CD4-positive, alpha-beta memory T cell (primary cell): ENCODE measurements around the gene FAM222A. TPM values are rescaled to one million over a fixed set of nuclear protein-coding genes. Genes with fewer than 3 reads are reported as not detected.

Experiments used
- CTCF ChIA-PET: fragments of 350-600 bp; sonication (Branson Sonifier 250); formaldehyde crosslinking; loops from one replicate; lab custom pipeline; 2021; ENCODE audit warnings: inconsistent platforms; ENCODE audit not compliant: partially characterized antibody; lab: Charles Lee
- POLR2A ChIA-PET: fragments of 350-600 bp; sonication (Branson Sonifier 250); formaldehyde crosslinking; loops from one replicate; lab custom pipeline; 2021; ENCODE audit not compliant: partially characterized antibody; lab: Charles Lee
- DNase-seq, 5 donors: peaks; one replicate each; pipeline versions ENCODE4 v3.0.0 to v3.0.0-alpha.2; 2020 to 2022; ENCODE audit warnings: mixed read lengths in 1 of 5
- H3K27ac ChIP-seq: one replicate; pipeline ENCODE4 v1.7.0; 2013; ENCODE audit warnings: low read depth, low read length
- H3K27me3 ChIP-seq: 2 replicates; pipeline ENCODE4 v1.7.0; 2013; ENCODE audit warnings: mild to moderate bottlenecking, low read length, moderate library complexity; ENCODE audit not compliant: insufficient read depth
- H3K36me3 ChIP-seq: 2 replicates; pipeline ENCODE4 v1.7.0; 2013; ENCODE audit warnings: mild to moderate bottlenecking, low read length, moderate library complexity; ENCODE audit not compliant: insufficient read depth
- H3K4me1 ChIP-seq: 2 replicates; pipeline ENCODE4 v1.7.0; 2013; ENCODE audit warnings: mild to moderate bottlenecking, low read length, moderate library complexity; ENCODE audit not compliant: insufficient read depth
- H3K4me3 ChIP-seq, 2 donors: one replicate each; pipeline ENCODE4 v1.7.0; 2013; ENCODE audit warnings: low read length in 2 of 2, mild to moderate bottlenecking in 1 of 2
- H3K9me3 ChIP-seq, 2 donors: one replicate each; pipeline ENCODE4 v1.7.0; 2013; ENCODE audit warnings: low read length in 2 of 2, control low read depth in 1 of 2; ENCODE audit not compliant: control insufficient read depth in 1 of 2
- H3K27ac Mint-ChIP-seq, 7 donors: one replicate each; pipeline ENCODE4 v1.8.0; 2020 to 2021; ENCODE audit warnings: mixed read lengths in 7 of 7, mild to moderate bottlenecking in 6 of 7, inconsistent platforms in 3 of 7, moderate library complexity in 3 of 7
- H3K27me3 Mint-ChIP-seq, 2 donors: one replicate each; pipeline ENCODE4 v1.8.0; 2020 to 2021; ENCODE audit warnings: mixed read lengths in 2 of 2
- H3K36me3 Mint-ChIP-seq, 2 donors: one replicate each; pipeline ENCODE4 v1.8.0; 2020 to 2021; ENCODE audit warnings: mixed read lengths in 2 of 2, inconsistent platforms in 1 of 2, mild to moderate bottlenecking in 1 of 2
- H3K4me1 Mint-ChIP-seq, 4 donors: one replicate each; pipeline ENCODE4 v1.8.0; 2020 to 2021; ENCODE audit warnings: mixed read lengths in 4 of 4, mild to moderate bottlenecking in 1 of 4
- H3K4me3 Mint-ChIP-seq, 8 donors: one replicate each; pipeline ENCODE4 v1.8.0; 2020 to 2021; ENCODE audit warnings: mixed read lengths in 8 of 8, mild to moderate bottlenecking in 7 of 8, moderate library complexity in 6 of 8, inconsistent platforms in 3 of 8
- H3K9me3 Mint-ChIP-seq, 8 donors: one replicate each; pipeline ENCODE4 v1.8.0; 2020 to 2021; ENCODE audit warnings: mixed read lengths in 8 of 8, mild to moderate bottlenecking in 5 of 8, inconsistent platforms in 3 of 8, moderate library complexity in 1 of 8
- intact Hi-C: fragments of 100-400 bp; cut with micrococcal nuclease; formaldehyde crosslinking; loops from one replicate; pipeline ENCODE4 v1.15.1; 2023
- polyA plus RNA-seq, 2 donors: library from polyadenylated mRNA; unstranded; fragments of 300-500 nt; fragmentation: Illumina TruSeq; gene quantifications; one replicate each; pipeline ENCODE4 v1.2.3, GENCODE V29; 2021
- total RNA-seq, 2 experiments: library from RNA; stranded (reverse); gene quantifications; one replicate each; pipeline ENCODE4 v1.2.3, GENCODE V29; 2021

Gene FAM222A
- total and polyA plus RNA-seq, 4 experiments from 2014 or later = 0.25 to 0.69 (median 0.55) TPM; not detected in 1

DNA sequence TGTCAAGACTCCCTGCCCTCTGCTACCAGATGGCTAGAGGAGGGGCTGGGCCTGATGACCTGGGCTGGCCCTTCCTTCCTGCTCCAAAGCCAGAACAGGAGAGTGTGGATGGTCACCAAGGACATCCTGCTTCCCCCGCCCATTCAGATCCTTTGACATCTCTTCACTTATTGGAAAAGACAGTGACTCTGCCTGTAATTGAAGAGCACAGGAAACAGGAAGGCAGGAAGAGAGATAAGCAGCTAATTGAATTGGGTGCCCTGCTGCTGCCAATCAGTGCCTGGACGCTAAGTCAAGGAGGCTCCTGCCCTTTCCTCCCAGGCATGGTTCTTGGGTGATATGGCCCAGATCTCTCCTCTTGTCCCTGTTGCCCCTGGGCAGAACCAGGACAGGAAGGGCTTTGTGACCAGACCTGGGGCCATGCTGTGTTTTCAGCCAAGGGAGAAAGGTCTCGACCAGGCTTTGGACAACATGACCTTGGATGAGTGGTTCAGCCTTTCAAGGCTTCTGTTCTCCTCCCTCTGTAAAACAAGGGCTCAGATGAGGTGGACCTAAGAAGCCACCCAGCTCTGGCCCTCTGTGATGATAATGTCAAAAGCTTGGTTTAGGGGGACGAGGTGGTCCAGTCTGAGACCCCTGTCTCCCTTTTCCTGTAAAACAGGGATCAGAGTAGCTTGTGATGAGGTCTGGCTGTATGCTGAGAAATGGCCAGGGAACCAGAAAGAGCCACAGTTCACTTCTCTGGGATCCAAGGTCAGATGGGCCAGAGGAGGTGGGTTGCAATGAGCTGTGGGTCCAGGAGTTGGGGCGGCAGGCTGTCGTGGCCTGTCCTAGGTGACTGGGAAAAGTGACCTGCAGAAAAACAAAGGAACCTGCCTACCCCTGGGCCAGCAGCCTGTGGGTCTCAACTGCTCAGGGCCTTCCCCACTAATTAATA is 38.8 kb downstream of the FAM222A start:
- intact Hi-C loops = no loop called here
- peaks cover 2 to 23% (median 20%) of the 10 kb centered on the region in 8 donors for H3K9me3 Mint-ChIP-seq
- CTCF ChIA-PET = no interaction called here
- H3K4me3 ChIP-seq = no peak overlapping the region
- no peaks in the 10 kb centered on the region for H3K9me3 ChIP-seq
- no peaks in the 10 kb centered on the region for H3K4me1 ChIP-seq
- peaks cover 3 to 9% of the 10 kb centered on the region in 2 donors for H3K27me3 Mint-ChIP-seq
- H3K27ac ChIP-seq = no peak overlapping the region
- POLR2A ChIA-PET = no interaction called here
- no peaks in the 10 kb centered on the region for H3K27me3 ChIP-seq
- no peaks in the 10 kb centered on the region for H3K36me3 ChIP-seq
- no peak overlapping the region for H3K4me3 Mint-ChIP-seq
- H3K36me3 Mint-ChIP-seq = peaks cover 0 to 16% of the 10 kb centered on the region in 2 donors
- H3K27ac Mint-ChIP-seq = no peak overlapping the region
- no peaks in the 10 kb centered on the region for H3K4me1 Mint-ChIP-seq
- DNase-seq = no peak

DNA sequence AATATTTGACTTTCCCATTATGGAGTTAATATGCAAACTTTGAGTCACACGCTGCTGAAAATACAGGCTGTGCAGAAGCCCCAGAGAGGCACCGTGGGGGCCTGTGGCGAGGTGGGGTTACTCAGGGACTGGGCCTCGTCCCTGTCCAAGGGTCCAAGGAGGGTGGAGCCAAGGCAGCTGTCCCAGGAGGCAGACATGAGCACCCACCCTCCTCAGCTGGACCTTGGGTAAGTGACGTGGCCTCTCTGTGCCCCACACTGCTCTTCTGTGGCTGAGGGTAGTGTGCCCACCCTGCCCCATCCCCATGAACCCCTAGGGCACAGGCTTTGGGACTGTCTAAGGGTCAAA is 39.4 kb downstream of the FAM222A start:
- H3K36me3 Mint-ChIP-seq = peaks cover 0 to 16% of the 10 kb centered on the region in 2 donors
- Histone ChIP-seq H3K36me3 (no peaks in the 10 kb centered on the region), H3K9me3 (no peaks in the 10 kb centered on the region), H3K4me3 (no peak overlapping the region), H3K27me3 (no peaks in the 10 kb centered on the region), H3K4me1 (no peaks in the 10 kb centered on the region), H3K27ac (no peak overlapping the region)
- no peak overlapping the region for H3K4me3 Mint-ChIP-seq
- peaks cover 3 to 9% of the 10 kb centered on the region in 2 donors for H3K27me3 Mint-ChIP-seq
- CTCF ChIA-PET = no interaction called here
- H3K4me1 Mint-ChIP-seq = no peaks in the 10 kb centered on the region
- POLR2A ChIA-PET = no interaction called here
- intact Hi-C loops = no loop called here
- DNase-seq = no peak
- peaks cover 2 to 26% (median 21%) of the 10 kb centered on the region in 8 donors for H3K9me3 Mint-ChIP-seq
- no peak overlapping the region for H3K27ac Mint-ChIP-seq

DNA sequence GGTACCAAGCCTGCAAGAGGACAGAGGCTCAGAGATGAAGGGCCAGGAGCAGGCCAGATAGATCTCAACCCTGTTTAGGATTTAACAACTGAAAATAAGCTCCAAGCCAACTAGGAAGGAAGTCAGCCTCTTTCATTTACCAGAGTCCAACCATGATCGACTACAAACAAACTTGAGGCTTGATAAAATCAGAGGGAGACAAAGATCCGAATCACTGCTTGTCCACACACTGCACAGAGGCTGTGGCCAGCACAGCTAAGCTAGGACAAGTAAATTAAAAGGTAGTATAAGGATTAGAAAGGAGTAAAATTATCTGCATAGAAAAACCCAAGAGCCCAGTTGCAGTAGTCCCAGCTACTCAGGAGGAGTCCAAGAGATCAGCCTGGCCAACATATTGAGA is 40.3 kb downstream of the FAM222A start:
- peaks cover 2 to 26% (median 21%) of the 10 kb centered on the region in 8 donors for H3K9me3 Mint-ChIP-seq
- intact Hi-C loops = no loop called here
- H3K4me1 ChIP-seq = no peaks in the 10 kb centered on the region
- H3K4me3 Mint-ChIP-seq = no peak overlapping the region
- H3K27me3 ChIP-seq = no peaks in the 10 kb centered on the region
- peaks cover 0 to 16% of the 10 kb centered on the region in 2 donors for H3K36me3 Mint-ChIP-seq
- H3K4me1 Mint-ChIP-seq = no peaks in the 10 kb centered on the region
- H3K36me3 ChIP-seq = no peaks in the 10 kb centered on the region
- H3K4me3 ChIP-seq = no peak overlapping the region
- H3K27ac ChIP-seq = no peak overlapping the region
- H3K27ac Mint-ChIP-seq = no peak overlapping the region
- H3K9me3 ChIP-seq = no peaks in the 10 kb centered on the region
- CTCF ChIA-PET = interaction anchor here (0.6 to 1.5 kb wide), 3 partner anchors 19 to 156 kb away, joined by 3 to 5 read pairs (median 3); no protein-coding TSS in a partner anchor
- DNase-seq = no peak
- H3K27me3 Mint-ChIP-seq = peaks cover 3 to 9% of the 10 kb centered on the region in 2 donors
- POLR2A ChIA-PET = no interaction called here

DNA sequence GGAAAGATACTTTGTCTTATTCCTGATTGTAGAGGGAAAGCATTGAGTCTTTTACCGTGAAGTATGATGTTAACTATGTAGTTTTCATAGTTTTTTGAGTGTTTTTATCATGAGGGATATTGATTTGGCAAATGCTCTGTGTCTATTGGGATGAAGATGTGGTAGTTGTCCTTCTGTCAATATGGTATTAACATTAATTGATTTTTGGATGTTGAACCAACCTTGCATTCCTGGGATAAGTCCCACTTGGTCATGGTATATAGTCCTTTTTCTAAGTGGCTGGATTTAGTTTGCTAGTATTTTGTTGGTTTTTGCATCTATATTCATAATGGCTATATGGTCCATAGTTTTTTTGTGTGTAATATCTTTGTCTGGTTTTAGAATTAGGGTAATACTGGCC is 42.8 kb downstream of the FAM222A start:
- ChIA-PET CTCF (no interaction called here), POLR2A (no interaction called here)
- no peak overlapping the region for H3K27ac ChIP-seq
- Mint-ChIP-seq H3K27me3 (peaks cover 3 to 9% of the 10 kb centered on the region in 2 donors), H3K36me3 (peaks cover 0 to 16% of the 10 kb centered on the region in 2 donors), H3K4me1 (peaks cover 0 to 1% (median 0%) of the 10 kb centered on the region in 4 donors), H3K27ac (no peak overlapping the region), H3K4me3 (no peak overlapping the region), H3K9me3 (peaks cover 2 to 26% (median 21%) of the 10 kb centered on the region in 8 donors)
- H3K9me3 ChIP-seq = no peaks in the 10 kb centered on the region
- intact Hi-C loops = no loop called here
- no peaks in the 10 kb centered on the region for H3K27me3 ChIP-seq
- no peaks in the 10 kb centered on the region for H3K36me3 ChIP-seq
- H3K4me1 ChIP-seq = no peaks in the 10 kb centered on the region
- no peak for DNase-seq
- H3K4me3 ChIP-seq = no peak overlapping the region

DNA sequence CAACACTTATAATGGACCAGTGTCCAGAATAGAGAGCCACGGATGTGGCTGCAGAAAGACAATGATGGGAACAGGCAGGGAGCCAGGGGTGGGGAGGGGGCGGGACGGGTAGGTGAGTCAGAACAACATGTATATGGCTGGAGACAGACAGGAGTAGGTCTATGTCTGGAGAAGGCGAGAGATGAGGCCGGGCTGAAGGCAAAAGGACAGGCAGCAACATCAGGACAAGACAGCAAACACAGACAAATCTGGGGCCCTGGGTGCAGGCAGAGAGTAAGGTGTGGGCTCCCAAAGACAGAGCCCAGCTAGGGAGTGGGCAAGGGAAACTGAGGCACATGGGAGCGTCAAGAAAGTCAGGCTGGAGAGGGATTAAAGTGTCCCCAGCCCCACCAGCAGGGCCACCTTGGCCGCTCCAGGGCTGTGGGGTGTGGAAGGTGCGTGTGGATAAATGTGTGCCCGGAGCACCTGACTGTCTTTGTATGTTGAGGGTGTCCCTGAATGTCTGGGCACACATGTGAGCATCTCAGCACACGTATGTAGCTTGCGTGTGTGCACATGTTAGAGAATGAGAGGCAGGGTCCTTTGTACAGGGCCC is 44.1 kb downstream of the FAM222A start:
- Mint-ChIP-seq H3K9me3 (peaks cover 2 to 26% (median 21%) of the 10 kb centered on the region in 8 donors), H3K4me1 (peaks cover 0 to 1% (median 0%) of the 10 kb centered on the region in 4 donors), H3K4me3 (peak overlapping the region in 1 of 8 donors; percentile 29), H3K36me3 (peaks cover 0 to 16% of the 10 kb centered on the region in 2 donors), H3K27ac (no peak overlapping the region), H3K27me3 (peaks cover 2 to 9% of the 10 kb centered on the region in 2 donors)
- intact Hi-C loops = no loop called here
- no peak for DNase-seq
- Histone ChIP-seq H3K27me3 (no peaks in the 10 kb centered on the region), H3K36me3 (no peaks in the 10 kb centered on the region), H3K4me1 (no peaks in the 10 kb centered on the region), H3K9me3 (no peaks in the 10 kb centered on the region), H3K27ac (no peak overlapping the region), H3K4me3 (no peak overlapping the region)
- ChIA-PET POLR2A (no interaction called here), CTCF (interaction anchor here (1.7 kb wide), 1 partner anchor 13 kb away, joined by 3 read pairs; no protein-coding TSS in a partner anchor)

DNA sequence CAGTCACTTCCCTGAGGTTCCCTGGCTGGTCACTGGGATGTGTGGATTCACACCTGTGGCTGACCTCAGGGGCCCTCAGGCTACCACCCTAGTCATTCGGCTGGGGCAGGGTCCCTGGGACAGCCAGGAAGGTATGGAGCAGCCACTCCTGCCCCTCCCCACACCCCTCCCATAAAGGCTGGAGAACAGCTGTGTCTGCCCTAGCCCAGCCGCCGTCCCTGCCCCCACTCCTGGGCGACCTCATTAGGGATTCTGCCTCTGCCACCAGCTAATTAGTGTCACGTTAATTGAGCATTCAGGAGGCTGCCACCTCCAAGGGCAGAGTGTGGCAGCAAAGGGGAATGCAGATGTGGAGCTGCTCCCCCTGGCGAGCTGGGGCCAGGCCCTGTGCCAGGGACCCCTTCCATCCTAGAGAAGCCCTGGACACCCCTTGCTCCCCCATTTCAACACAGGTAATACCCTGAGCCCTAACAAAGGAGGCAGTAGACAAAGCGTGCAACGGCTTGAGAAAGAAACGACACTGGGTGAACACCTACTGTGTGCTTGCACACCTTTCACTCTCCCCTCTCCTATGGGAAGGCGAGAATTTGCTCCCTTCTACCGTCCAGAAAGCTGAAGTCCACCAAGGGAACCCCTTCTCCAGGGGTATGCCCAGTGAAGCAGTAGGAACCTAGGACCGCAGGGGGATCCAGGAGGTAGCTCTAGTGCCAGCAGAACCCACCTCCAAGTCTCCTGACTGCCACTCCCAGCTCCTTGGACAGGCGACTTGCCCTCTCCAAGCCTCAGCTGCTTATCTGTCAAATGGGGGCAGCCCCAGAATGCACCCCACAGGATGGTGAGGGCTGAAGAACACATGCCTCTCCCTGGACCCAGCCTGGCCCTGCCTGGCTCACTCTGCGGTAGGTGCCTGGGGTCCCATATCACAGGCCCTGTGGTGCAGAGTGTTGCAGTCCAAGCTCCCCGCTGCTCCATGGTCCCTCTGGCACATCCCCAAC is 45.1 kb downstream of the FAM222A start:
- ChIA-PET CTCF (interaction anchor here (0.8 to 1.7 kb wide), 2 partner anchors 12 to 16 kb away, joined by 3 to 4 read pairs; no protein-coding TSS in a partner anchor), POLR2A (no interaction called here)
- peaks cover 2 to 29% (median 21%) of the 10 kb centered on the region in 8 donors for H3K9me3 Mint-ChIP-seq
- H3K27ac Mint-ChIP-seq = no peak overlapping the region
- Histone ChIP-seq H3K27me3 (no peaks in the 10 kb centered on the region), H3K4me3 (no peak overlapping the region), H3K36me3 (no peaks in the 10 kb centered on the region), H3K9me3 (no peaks in the 10 kb centered on the region), H3K27ac (no peak overlapping the region), H3K4me1 (no peaks in the 10 kb centered on the region)
- no peak for DNase-seq
- peaks cover 2 to 9% of the 10 kb centered on the region in 2 donors for H3K27me3 Mint-ChIP-seq
- intact Hi-C loops = no loop called here
- H3K4me1 Mint-ChIP-seq = peaks cover 0 to 1% (median 0%) of the 10 kb centered on the region in 4 donors
- H3K4me3 Mint-ChIP-seq = no peak overlapping the region
- peaks cover 0 to 16% of the 10 kb centered on the region in 2 donors for H3K36me3 Mint-ChIP-seq
